22Rv1 (cell line): ENCODE results near the gene SEPHS1.
"Not testable (repeated sequence)": the region's sequence is repeated elsewhere in the genome, so short reads cannot be mapped to it uniquely, and the experiment has no call there.

Source experiments
- H3K27ac ChIP-seq: fragments of 450-650 bp; 2 replicates; pipeline ENCODE4 v1.5.1; 2017
- ZFX ChIP-seq: fragments of 450-650 bp; IDR thresholded peaks from 2 replicates; pipeline ENCODE4 v1.6.1; 2017; ENCODE audit warnings: antibody characterized with exemption, borderline replicate concordance
- TF ChIP-seq, protein P1 (sequence below): fragments of 450-650 bp; IDR thresholded peaks from 2 replicates; pipeline ENCODE4 v1.5.1; 2017; ENCODE audit warnings: mild to moderate bottlenecking

Gene SEPHS1

DNA sequence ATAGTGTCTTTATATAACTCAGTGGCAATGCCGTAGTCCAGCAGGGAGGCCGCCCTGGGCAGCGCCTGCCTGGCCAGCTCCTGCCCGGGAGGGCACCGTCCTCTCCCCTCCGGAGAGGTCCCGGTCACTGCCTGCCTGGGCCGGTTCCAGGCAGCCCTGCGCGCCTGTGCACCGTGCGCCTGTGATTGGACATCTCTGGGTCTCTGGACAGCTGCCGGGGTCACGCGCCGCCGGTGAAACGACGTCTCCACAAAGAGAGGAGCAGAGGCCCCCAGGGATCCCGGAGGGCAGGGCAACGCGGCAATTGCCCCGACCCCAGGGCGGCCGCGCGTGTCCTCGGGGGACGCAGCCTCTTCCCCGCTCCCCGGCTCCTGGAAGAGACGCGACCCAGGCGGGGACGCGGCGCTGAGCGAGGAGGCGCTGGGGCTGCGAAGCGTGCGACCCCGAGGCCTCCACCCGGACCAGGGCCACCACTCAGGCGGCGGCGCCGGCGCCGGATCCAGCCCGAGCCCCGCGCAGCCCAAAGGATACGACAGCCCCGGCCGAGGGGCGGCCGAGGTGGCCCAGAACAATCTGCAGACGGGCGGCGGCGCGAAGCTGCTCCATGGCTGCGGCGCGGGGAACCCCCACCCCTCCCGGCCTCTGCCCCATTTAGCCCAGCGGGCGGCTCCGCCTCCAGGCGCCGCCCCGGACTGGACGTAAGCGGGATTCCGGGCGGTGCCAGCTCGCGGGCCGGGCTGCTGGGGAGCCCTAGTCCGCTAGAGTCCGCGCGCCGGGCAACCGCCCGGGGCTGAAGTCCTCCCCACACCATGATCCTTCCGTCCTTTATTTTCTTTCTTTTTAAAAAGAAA lies 48.4 kb downstream of the SEPHS1 start, which contains the start of gene PHYH:
Gene PHYH, minus strand, starts transcription at position 628 of the 851 bp plus-strand sequence. Its CDS starts 22 bp downstream, at position 606.
- peak within 1 kb of the TSS; percentile 87 for H3K27ac ChIP-seq
- TF ChIP-seq, protein P1, sequence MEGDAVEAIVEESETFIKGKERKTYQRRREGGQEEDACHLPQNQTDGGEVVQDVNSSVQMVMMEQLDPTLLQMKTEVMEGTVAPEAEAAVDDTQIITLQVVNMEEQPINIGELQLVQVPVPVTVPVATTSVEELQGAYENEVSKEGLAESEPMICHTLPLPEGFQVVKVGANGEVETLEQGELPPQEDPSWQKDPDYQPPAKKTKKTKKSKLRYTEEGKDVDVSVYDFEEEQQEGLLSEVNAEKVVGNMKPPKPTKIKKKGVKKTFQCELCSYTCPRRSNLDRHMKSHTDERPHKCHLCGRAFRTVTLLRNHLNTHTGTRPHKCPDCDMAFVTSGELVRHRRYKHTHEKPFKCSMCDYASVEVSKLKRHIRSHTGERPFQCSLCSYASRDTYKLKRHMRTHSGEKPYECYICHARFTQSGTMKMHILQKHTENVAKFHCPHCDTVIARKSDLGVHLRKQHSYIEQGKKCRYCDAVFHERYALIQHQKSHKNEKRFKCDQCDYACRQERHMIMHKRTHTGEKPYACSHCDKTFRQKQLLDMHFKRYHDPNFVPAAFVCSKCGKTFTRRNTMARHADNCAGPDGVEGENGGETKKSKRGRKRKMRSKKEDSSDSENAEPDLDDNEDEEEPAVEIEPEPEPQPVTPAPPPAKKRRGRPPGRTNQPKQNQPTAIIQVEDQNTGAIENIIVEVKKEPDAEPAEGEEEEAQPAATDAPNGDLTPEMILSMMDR, result no peak
- TF ChIP-seq ZFX, result no peak

DNA sequence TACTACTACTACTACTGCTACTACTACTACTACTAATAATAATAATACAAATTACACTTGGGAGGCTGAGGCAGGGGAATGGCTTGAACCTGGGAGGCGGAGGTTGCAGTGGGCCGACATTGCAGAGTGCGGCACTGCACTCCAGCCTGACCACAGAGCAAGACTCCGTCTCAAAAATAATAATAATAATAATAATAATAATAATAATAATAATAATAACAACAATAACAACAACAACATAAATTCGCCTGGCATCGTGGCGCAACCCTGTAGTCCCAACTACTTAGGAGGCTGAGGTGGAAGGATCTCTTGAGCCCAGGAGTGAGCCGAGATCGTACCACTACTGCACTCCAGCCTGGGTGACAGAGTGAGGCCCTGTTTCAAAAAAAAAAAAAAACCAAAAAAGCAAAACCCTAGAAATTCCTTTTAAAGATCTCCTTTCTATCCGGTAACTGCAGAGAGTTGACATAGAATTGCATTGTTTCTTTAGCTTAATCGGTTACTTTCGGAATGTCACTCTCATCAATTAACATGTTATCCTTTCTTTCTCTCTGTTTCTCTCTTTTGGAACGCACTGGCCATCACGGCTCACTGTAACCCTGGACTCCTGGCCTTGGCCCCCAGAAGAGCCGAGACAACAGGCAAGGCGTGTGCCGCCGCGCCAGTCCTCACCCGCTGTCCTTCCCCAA lies 49.2 kb downstream of the SEPHS1 start:
- H3K27ac ChIP-seq, result peak overlapping the region; percentile 32; the same call in 1 of the 2 replicates
- TF ChIP-seq, protein P1, result no peak
- no peak for TF ChIP-seq ZFX

DNA sequence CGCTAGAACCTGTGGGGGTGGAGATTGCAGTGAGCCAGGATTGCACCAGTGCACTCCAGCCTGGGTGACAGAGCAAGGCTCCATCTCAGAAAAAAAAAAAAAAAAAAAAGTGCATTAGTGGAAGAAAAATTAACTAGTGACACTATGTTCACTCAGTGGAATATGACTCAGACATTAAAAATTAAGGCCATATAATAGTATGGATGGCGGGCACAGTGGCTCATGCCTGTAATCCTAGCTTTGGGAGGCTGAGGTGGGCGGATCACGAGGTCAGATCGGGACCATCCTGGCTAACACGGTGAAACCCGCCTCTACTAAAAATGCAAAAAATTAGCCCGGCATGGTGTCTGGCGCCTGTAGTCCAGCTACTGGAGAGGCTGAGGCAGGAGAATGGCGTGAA lies 51.6 kb downstream of the SEPHS1 start:
- no peak overlapping the region for H3K27ac ChIP-seq
- TF ChIP-seq, protein P1, result no peak
- no peak for TF ChIP-seq ZFX

DNA sequence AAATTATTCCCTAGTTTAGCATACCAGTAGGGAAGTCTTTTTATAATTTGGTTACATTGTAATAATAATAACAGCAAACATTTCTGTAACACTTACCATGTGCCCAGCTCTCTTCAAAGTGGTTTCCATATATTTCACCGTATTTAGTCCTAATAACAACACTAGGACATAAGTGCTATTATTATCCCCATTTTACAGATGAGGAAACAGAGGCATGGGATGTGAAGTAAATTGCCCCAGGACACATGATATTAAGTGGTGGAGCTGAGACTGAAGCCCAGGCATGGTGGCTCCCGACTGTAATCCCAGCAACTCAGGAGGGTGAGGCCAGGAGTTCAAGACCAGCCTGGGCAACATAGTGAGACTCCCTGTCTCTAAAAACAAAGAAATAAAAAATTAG lies 53.3 kb downstream of the SEPHS1 start:
- no peak overlapping the region for H3K27ac ChIP-seq

DNA sequence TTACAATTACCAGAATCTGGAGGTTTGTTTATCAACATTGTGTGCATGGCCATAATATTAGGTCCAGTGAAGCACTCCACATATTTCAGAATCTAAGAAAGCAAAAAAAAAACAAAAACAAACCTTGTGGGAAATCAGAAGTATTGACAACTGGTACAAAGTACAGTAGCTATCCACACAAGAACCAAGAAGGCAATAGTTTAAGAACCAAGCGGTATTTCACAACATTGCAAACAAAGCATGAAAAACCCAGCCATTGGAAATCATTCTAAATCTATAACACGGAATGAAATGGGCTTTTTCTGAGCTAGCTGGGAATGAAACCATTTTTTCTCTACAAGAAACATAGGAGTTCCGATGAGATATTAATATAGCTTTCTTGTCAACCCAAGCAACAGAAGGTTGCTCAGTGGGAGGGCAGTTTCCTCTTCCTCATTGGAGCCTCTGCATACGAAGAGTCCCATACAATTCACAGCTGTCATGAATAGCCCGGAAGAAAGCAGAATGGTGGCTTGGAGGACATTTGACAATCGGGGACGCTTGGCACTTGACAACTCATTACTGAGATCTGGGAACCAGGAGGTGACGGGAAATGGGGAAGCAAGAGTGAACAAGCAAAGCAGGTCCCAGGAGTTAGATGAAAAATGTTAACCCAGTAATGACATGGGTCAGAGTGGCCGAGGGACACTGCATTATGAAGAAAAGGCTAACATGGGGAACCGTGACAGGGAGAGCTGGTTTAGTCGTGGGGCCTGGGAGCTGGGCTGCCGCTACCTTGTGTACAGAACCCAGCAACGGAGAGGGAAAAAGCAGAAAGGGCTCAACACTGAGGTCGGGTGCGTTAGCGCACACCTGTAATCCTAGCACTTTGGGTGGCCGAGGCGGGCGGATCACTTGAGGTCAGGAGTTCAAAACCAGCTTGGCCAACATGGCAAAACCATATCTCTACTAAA lies 56.0 kb downstream of the SEPHS1 start:
- TF ChIP-seq ZFX, result no peak
- TF ChIP-seq, protein P1, result no peak
- no peak overlapping the region for H3K27ac ChIP-seq

More for the DNA sequence above, 53.3 kb downstream of the SEPHS1 start:
- no peak for TF ChIP-seq ZFX

DNA sequence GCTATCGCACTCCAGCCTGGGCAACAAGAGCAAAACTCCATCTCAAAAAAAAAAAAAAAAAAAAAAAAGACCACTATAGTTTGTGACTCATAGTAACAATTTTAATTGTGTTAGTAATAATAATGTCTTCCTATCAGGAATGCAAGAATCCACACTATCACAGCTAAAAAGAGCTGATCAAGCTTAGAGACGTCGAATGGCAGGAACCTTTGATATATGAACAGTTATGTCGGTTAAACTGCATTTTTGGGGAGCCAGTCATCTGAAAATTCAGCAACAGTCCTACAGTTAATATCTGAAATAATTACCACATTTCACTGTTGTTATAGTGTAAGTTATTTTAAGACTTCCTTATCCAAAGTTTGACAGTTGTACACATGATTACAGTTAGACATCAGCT lies 57.0 kb downstream of the SEPHS1 start:
- H3K27ac ChIP-seq, result no peak overlapping the region
- TF ChIP-seq, protein P1, result no peak
- TF ChIP-seq ZFX, result no peak

DNA sequence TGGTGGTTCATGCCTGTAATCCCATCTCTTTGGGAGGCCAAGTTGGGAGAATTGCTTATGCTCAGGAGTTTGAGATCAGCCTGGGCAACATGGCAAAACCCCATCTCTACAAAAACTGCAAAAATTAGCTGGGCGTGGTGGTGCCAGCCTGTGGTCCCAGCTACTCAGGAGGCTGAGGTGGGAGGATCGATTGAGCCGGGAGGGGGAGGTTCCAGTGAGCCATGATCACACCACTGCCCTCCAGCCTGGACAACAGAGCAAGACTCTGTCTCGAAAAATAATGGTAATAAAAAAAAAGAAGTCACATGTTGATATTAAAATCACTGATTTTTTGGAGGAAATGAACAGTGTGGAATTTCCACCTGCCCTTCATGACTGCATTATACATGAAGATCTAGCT lies 64.0 kb downstream of the SEPHS1 start:
- no peak overlapping the region for H3K27ac ChIP-seq
- TF ChIP-seq, protein P1, result no peak
- no peak for TF ChIP-seq ZFX

DNA sequence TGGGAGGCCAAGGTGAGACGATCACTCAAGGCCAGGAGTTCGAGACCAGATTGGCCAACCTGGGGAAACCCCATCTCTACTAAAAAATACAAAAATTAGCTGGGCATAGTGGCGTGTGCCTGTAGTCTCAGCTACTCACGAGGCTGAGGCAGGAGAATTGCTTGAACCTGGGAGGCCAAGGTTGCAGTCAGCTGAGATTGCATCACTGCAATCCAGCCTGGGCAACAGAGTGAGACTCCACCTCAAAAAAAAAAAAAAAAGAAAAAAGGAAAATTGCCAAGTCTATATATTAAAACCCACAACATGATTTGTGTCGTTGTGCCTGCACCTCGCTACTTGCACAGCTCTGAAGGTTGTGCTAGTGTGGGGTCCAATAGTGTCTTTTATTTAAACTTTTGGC lies 65.7 kb downstream of the SEPHS1 start:
- H3K27ac ChIP-seq, result not testable (repeated sequence)
